SIG-M5 (cell line): ENCODE measurements around the gene CASTOR1.

ENCODE experiments used
- DNase-seq: peaks from one replicate; lab custom pipeline; 2025; lab: John Stamatoyannopoulos, UW

The CASTOR1 gene

GRCh38 chr22:30262917-30263741 is 26.2 kb downstream of the CASTOR1 start:
- DNase-seq = no peak

- DNase-seq = no peak
These were observed 27.2 kb downstream of the CASTOR1 start for GRCh38 chr22:30262112-30262511.

GRCh38 chr22:30261134-30261533 is 28.2 kb downstream of the CASTOR1 start:
- DNase-seq = no peak

- no peak for DNase-seq
These were observed 28.6 kb downstream of the CASTOR1 start for GRCh38 chr22:30260682-30261081.

GRCh38 chr22:30260276-30260675 is 29.0 kb downstream of the CASTOR1 start:
- no peak for DNase-seq

- DNase-seq = no peak
These were observed 35.0 kb downstream of the CASTOR1 start for GRCh38 chr22:30254314-30254713.

- DNase-seq = no peak
These were observed 36.0 kb downstream of the CASTOR1 start for GRCh38 chr22:30253205-30253852.

GRCh38 chr22:30252411-30253204 is 36.7 kb downstream of the CASTOR1 start:
- no peak for DNase-seq

GRCh38 chr22:30251711-30252110 is 37.6 kb downstream of the CASTOR1 start:
- no peak for DNase-seq

- DNase-seq = no peak
These were observed 38.5 kb downstream of the CASTOR1 start for GRCh38 chr22:30250661-30251267.

GRCh38 chr22:30250039-30250565 is 39.2 kb downstream of the CASTOR1 start:
- no peak for DNase-seq

- DNase-seq = no peak
These were observed 40.0 kb downstream of the CASTOR1 start for GRCh38 chr22:30249049-30250038.

GRCh38 chr22:30248484-30248883 is 40.8 kb downstream of the CASTOR1 start:
- DNase-seq = no peak

- no peak for DNase-seq
These were observed 41.3 kb downstream of the CASTOR1 start for GRCh38 chr22:30247974-30248373.

- no peak for DNase-seq
These were observed 41.7 kb downstream of the CASTOR1 start for GRCh38 chr22:30247561-30247960.

- DNase-seq = no peak
These were observed 42.4 kb downstream of the CASTOR1 start for GRCh38 chr22:30246814-30247376.

- DNase-seq = no peak
These were observed 43.1 kb downstream of the CASTOR1 start, which contains the start of gene LIF for GRCh38 chr22:30245985-30246813. Gene LIF, minus strand, starts transcription at chr22:30246759. Its CDS starts 64 bp downstream, at chr22:30246695.

- no peak for DNase-seq
These were observed 43.9 kb downstream of the CASTOR1 start for GRCh38 chr22:30245181-30245984.

GRCh38 chr22:30244641-30245040 is 44.7 kb downstream of the CASTOR1 start:
- no peak for DNase-seq
